ENCODE data around the gene CPT1B.
A peak's percentile ranks its signal among the peaks of the same experiment; 100 is the strongest.

DNA sequence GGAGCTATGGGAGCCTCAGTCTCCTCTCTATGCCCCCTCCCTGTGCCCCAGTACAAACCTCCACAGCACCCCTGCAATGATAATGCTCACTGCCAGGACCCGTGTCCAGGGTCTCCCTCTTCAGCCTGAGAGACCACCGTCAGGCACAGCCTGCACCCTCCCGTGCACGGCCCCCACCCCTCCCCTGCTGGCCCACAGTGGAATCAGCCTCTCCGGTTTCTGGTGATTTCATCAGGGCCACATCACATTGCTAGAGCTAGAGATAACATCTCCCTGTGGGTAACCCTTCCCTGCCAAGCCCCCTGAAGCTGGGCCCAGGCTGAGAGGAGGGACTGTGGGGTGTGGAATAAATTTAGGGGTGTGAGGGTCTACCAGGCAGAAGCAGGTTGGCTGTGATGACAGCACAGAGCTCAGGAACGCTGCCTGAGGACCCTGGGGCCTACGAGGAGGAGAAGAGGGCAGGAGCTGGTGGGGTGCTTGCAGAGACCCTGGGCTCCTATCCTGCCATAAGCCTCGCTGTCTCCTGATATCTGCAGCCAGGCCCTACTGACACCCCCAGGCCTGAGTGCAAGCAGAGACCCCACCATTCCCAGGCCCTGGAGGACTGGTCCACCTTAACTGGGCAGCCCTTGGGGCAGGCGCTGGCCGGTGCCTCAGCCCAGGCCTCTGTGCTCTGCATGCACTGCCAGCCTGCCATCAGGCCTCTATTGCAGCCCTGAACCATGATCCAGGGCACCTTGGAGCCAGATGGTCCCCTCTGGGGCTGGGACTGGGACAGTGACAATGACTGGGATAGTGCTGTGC lies 32.5 kb downstream of the CPT1B start, which contains the start of gene KLHDC7B:
- TF ChIP-seq, protein P1, sequence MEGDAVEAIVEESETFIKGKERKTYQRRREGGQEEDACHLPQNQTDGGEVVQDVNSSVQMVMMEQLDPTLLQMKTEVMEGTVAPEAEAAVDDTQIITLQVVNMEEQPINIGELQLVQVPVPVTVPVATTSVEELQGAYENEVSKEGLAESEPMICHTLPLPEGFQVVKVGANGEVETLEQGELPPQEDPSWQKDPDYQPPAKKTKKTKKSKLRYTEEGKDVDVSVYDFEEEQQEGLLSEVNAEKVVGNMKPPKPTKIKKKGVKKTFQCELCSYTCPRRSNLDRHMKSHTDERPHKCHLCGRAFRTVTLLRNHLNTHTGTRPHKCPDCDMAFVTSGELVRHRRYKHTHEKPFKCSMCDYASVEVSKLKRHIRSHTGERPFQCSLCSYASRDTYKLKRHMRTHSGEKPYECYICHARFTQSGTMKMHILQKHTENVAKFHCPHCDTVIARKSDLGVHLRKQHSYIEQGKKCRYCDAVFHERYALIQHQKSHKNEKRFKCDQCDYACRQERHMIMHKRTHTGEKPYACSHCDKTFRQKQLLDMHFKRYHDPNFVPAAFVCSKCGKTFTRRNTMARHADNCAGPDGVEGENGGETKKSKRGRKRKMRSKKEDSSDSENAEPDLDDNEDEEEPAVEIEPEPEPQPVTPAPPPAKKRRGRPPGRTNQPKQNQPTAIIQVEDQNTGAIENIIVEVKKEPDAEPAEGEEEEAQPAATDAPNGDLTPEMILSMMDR (conservative IDR thresholded peaks at IDR 0.05; ENCODE audit: low read depth, low read length), result peak; percentile 10; the same call in 1 of the 2 replicates
- TF ChIP-seq POLR2A (IDR thresholded peaks at IDR 0.05; ENCODE audit: low read depth, low read length) (no peak), MAFK (IDR thresholded peaks at IDR 0.05; ENCODE audit: low read depth, low read length) (no peak), RFX5 (IDR thresholded peaks at IDR 0.05; ENCODE audit: low read depth, low read length) (no peak), FOS (IDR thresholded peaks at IDR 0.05; ENCODE audit: low read depth, low read length) (no peak), RAD21 (IDR thresholded peaks at IDR 0.05; ENCODE audit: low read length) (no peak), RCOR1 (IDR thresholded peaks at IDR 0.05; ENCODE audit: insufficient replicate concordance, low read length) (no peak)

Measured in IMR-90 (cell line).